Esophagus muscularis mucosa (tissue), 3 donors: ENCODE results near the gene SUPT6H.
A peak's percentile ranks its signal among the peaks of the same experiment; 100 is the strongest.

ENCODE experiments used
- POLR2A ChIP-seq: fragments of 450-650 bp; IDR thresholded peaks from one replicate; pipeline ENCODE4 v1.6.1; 2017; ENCODE audit warnings: antibody characterized with exemption, moderate library complexity, mild to moderate bottlenecking, low read depth
- POLR2AphosphoS5 ChIP-seq, 2 donors: sonication (generic); formaldehyde crosslinking; IDR thresholded peaks; one replicate each; pipeline ENCODE4 v1.6.1; 2017; ENCODE audit warnings: antibody characterized with exemption in 2 of 2
- TF ChIP-seq, protein P1 (sequence below), 3 experiments: fragments of 200-600 bp in 2 of 3; fragments of 450-650 bp in 1 of 3; sonication (generic) in 2 of 3; IDR thresholded peaks; one replicate each; pipeline ENCODE4 v1.5.1; 2017 to 2019; ENCODE audit warnings: antibody characterized with exemption in 3 of 3, mild to moderate bottlenecking in 2 of 3, moderate library complexity in 1 of 3

DNA sequence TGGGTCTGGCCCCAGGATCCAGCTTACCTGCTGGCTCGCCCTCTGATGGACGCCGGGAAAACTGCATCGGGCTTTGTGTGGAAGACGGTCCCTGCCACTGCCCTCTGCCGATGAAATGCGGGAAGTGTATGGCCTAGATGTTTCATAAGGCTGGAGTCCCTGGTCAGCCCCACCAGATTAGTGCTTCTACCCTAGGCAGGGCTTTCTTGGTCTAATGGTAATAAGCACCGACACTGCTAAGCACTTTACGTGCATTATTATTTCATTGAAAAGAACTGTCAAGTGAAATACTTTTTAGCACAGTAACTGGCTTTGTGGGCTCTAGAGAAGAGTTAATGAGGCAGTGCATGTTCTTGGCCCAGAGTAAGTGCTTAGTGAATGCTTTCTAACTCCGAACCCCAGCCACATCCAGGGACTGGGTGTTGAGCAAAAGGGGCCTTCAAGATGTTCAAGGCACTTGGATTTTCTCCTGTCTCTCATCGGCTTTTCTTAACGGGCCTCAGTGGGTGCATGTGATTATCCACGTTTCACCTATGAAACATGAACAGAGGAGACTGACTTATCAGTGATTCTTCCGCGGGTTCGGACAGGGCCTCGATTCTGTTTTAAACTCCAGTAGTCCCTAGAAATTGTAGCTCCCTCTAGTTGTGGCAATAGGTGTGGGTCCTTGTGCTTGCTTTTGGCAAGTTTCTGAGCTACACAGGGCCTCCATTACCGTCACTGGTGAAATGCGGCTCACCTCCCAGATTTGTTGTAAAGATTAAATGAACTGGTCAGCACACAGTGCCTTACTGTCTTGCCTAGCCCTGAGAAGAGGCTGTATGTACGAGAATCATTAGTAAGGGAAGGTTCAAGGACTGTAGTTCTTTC is 88.4 kb downstream of the SUPT6H start:
- TF ChIP-seq POLR2AphosphoS5 (IDR thresholded peaks at IDR 0.05) (peak; percentile 67 to 83), POLR2A (no peak)
- TF ChIP-seq, protein P1, sequence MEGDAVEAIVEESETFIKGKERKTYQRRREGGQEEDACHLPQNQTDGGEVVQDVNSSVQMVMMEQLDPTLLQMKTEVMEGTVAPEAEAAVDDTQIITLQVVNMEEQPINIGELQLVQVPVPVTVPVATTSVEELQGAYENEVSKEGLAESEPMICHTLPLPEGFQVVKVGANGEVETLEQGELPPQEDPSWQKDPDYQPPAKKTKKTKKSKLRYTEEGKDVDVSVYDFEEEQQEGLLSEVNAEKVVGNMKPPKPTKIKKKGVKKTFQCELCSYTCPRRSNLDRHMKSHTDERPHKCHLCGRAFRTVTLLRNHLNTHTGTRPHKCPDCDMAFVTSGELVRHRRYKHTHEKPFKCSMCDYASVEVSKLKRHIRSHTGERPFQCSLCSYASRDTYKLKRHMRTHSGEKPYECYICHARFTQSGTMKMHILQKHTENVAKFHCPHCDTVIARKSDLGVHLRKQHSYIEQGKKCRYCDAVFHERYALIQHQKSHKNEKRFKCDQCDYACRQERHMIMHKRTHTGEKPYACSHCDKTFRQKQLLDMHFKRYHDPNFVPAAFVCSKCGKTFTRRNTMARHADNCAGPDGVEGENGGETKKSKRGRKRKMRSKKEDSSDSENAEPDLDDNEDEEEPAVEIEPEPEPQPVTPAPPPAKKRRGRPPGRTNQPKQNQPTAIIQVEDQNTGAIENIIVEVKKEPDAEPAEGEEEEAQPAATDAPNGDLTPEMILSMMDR (IDR thresholded peaks at IDR 0.05): peak in 2 of 3 experiments; percentile 100
